Activated T-helper 2 cell treated with anti-CD3 and anti-CD28 coated beads, Interferon-gamma antibody, Interleukin-2, Interleukin-4, amounts not matched to agents 10 μg/mL and 5 μg/mL and 100 μg/mL, durations not matched to agents 14 hours and 24 hours and 36 hours (primary cell): ENCODE results near the gene HPGDS. TPM values are rescaled to one million over a fixed set of nuclear protein-coding genes. Genes with fewer than 3 reads are reported as not detected.
"Not testable (repeated sequence)": the region's sequence is repeated elsewhere in the genome, so short reads cannot be mapped to it uniquely, and the experiment has no call there.

Source experiments
- DNase-seq: peaks from one replicate; pipeline ENCODE4 v3.0.0; 2021; ENCODE audit warnings: low spot score
- H3K27ac Mint-ChIP-seq: one replicate; pipeline ENCODE4 v1.8.0; 2021; ENCODE audit warnings: mixed read lengths
- H3K27me3 Mint-ChIP-seq: one replicate; pipeline ENCODE4 v1.8.0; 2021; ENCODE audit warnings: low read depth, mixed read lengths
- H3K36me3 Mint-ChIP-seq: one replicate; pipeline ENCODE4 v1.8.0; 2021; ENCODE audit warnings: low read depth, mixed read lengths
- H3K4me1 Mint-ChIP-seq: one replicate; pipeline ENCODE4 v1.8.0; 2021; ENCODE audit warnings: low read depth, mixed read lengths
- H3K4me3 Mint-ChIP-seq: one replicate; pipeline ENCODE4 v1.8.0; 2021; ENCODE audit warnings: low read depth, mild to moderate bottlenecking, moderate library complexity, mixed read lengths
- H3K9me3 Mint-ChIP-seq: one replicate; pipeline ENCODE4 v1.8.0; 2021; ENCODE audit warnings: mixed read lengths
- intact Hi-C: fragments of 100-400 bp; cut with micrococcal nuclease; formaldehyde crosslinking; loops from one replicate; pipeline ENCODE4 v1.15.1; 2023
- total RNA-seq: library from RNA; stranded (reverse); gene quantifications from 2 replicates; pipeline ENCODE4 v1.2.3, GENCODE V29; 2022

HPGDS gene
- total RNA-seq, 1 donor from 2014 or later, result 0.37 TPM

GRCh38 chr4:94302191-94302590 lies 40.4 kb downstream of the HPGDS start:
- Mint-ChIP-seq H3K9me3 (no peaks in the 10 kb centered on the region), H3K4me1 (peaks cover 14% of the 10 kb centered on the region)
- intact Hi-C loops, result loop anchor here (5.0 kb wide), 1 partner anchor 35 kb away; no protein-coding TSS in a partner anchor

DNA sequence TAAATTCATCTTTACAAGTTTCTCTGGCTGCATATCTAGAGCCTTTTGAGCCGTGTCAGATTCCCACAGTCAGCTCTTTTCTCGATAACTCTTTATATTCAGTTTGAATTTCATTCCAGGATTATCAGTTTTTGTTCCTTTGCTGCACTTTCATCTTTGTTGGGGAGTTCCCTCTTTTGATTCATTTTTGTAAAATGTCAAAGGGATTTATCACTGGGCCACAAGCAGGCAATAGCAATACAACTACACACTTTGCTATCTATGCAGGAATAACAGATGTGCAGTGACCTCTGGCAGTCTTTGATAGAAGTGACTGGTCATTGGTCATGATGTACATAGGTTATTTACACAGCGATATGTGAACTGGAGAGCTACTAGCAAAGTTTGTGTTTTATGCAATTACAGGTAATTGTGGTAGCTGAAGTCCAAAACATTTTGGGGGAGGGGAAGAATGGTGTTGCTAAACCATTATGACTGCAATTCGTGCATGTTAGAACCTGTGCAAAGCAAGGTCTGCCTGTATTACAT lies 43.8 kb downstream of the HPGDS start:
- no peak for DNase-seq
- Mint-ChIP-seq H3K4me1 (no peaks in the 10 kb centered on the region), H3K4me3 (no peak overlapping the region), H3K36me3 (no peaks in the 10 kb centered on the region), H3K9me3 (no peaks in the 10 kb centered on the region), H3K27me3 (peaks cover 1% of the 10 kb centered on the region), H3K27ac (no peak overlapping the region)
- intact Hi-C loops, result no loop called here

More at GRCh38 chr4:94302191-94302590, 40.4 kb downstream of the HPGDS start:
- no peak overlapping the region for H3K27ac Mint-ChIP-seq
- H3K27me3 Mint-ChIP-seq, result peaks cover 1% of the 10 kb centered on the region
- no peak for DNase-seq
- H3K36me3 Mint-ChIP-seq, result no peaks in the 10 kb centered on the region
- no peak overlapping the region for H3K4me3 Mint-ChIP-seq

- H3K9me3 Mint-ChIP-seq, H3K27ac Mint-ChIP-seq, intact Hi-C loops, H3K4me3 Mint-ChIP-seq, H3K4me1 Mint-ChIP-seq, DNase-seq, H3K27me3 Mint-ChIP-seq: not testable (repeated sequence)
- peaks cover 10% of the 10 kb centered on the region for H3K36me3 Mint-ChIP-seq
Observed at GRCh38 chr4:94295473-94295872, 47.2 kb downstream of the HPGDS start.

DNA sequence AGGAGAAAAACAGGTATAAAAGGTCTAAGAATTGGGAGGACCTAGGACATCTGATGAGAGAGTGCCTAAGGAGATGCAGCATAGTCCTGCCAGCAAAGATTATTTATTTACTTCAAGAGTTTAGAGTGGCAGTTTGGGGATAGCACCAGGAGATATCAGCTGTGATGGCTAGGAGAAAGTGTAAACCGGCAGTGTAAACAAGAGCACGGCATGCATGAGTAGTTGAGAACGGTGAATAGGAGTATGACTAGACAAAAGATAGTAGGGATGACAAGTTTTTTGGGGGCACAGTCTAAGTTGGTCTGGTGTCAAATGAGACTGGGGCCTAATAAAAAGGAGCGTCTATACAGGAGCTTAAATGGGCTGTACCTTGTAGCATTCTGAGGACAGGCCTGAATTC lies 48.7 kb downstream of the HPGDS start:
- DNase-seq, H3K4me3 Mint-ChIP-seq, H3K4me1 Mint-ChIP-seq, H3K27ac Mint-ChIP-seq, H3K27me3 Mint-ChIP-seq, H3K9me3 Mint-ChIP-seq, intact Hi-C loops: not testable (repeated sequence)
- peaks cover 14% of the 10 kb centered on the region for H3K36me3 Mint-ChIP-seq

GRCh38 chr4:94290245-94290644 lies 52.4 kb downstream of the HPGDS start:
- Mint-ChIP-seq H3K27ac (peak overlapping the region; percentile 13), H3K4me1 (peaks cover 3% of the 10 kb centered on the region), H3K9me3 (no peaks in the 10 kb centered on the region), H3K36me3 (peaks cover 36% of the 10 kb centered on the region), H3K4me3 (no peak overlapping the region), H3K27me3 (no peaks in the 10 kb centered on the region)
- intact Hi-C loops, result no loop called here
- no peak for DNase-seq

GRCh38 chr4:94285666-94286065 lies 57.0 kb downstream of the HPGDS start:
- Mint-ChIP-seq H3K27ac (peak overlapping the region; percentile 11), H3K27me3 (no peaks in the 10 kb centered on the region), H3K36me3 (peaks cover 63% of the 10 kb centered on the region), H3K9me3 (no peaks in the 10 kb centered on the region), H3K4me1 (peaks cover 4% of the 10 kb centered on the region), H3K4me3 (no peak overlapping the region)
- intact Hi-C loops, result no loop called here
- no peak for DNase-seq

GRCh38 chr4:94284889-94285288 lies 57.7 kb downstream of the HPGDS start:
- intact Hi-C loops, result no loop called here
- H3K4me1 Mint-ChIP-seq, result peaks cover 4% of the 10 kb centered on the region
- H3K9me3 Mint-ChIP-seq, result no peaks in the 10 kb centered on the region
- DNase-seq, result no peak
- H3K27ac Mint-ChIP-seq, result no peak overlapping the region
- no peak overlapping the region for H3K4me3 Mint-ChIP-seq
- H3K27me3 Mint-ChIP-seq, result no peaks in the 10 kb centered on the region
- H3K36me3 Mint-ChIP-seq, result peaks cover 62% of the 10 kb centered on the region

DNA sequence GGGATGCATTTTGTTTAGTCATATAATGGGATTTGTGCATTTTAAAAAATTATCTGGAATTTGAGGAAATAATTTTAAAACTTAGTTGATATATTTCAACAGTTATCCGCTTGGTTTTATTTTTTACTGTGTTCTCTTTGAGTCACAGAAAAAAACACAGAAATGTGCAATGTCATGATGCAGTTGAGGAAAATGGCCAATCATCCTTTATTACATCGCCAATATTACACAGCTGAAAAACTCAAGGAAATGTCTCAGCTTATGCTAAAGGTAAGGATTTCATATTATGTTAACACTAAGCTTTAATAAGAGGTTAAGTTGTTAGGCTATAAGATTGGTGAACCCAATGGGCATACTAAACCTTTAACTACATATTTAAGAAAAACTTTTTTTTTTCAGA lies 63.9 kb downstream of the HPGDS start:
- no peaks in the 10 kb centered on the region for H3K27me3 Mint-ChIP-seq
- no peak overlapping the region for H3K27ac Mint-ChIP-seq
- H3K4me3 Mint-ChIP-seq, result no peak overlapping the region
- DNase-seq, result no peak
- H3K9me3 Mint-ChIP-seq, result no peaks in the 10 kb centered on the region
- H3K36me3 Mint-ChIP-seq, result peaks cover 57% of the 10 kb centered on the region
- H3K4me1 Mint-ChIP-seq, result no peaks in the 10 kb centered on the region
- intact Hi-C loops, result no loop called here

DNA sequence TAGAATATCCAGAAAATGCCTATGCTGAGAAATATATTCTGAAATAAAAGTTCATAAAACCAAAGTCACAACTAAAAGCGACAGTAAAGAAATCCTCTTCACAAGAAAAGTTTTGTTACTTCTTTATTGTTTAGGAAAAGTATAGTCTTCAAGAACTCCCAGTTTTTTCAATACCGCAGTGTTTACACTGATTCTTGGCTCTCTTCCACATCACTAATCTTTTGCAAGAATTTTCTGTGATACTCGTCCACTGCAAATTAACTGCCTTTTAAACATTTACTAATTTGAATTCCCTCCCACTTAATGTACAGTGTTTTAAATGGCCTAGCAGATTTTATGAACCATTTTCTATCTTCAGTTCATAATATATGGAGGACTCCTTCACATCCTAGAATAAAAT lies 65.1 kb downstream of the HPGDS start:
- DNase-seq, result no peak
- intact Hi-C loops, result no loop called here
- H3K27ac Mint-ChIP-seq, result no peak overlapping the region
- H3K4me3 Mint-ChIP-seq, result no peak overlapping the region
- no peaks in the 10 kb centered on the region for H3K9me3 Mint-ChIP-seq
- no peaks in the 10 kb centered on the region for H3K27me3 Mint-ChIP-seq
- H3K4me1 Mint-ChIP-seq, result no peaks in the 10 kb centered on the region
- H3K36me3 Mint-ChIP-seq, result peaks cover 52% of the 10 kb centered on the region

- Mint-ChIP-seq H3K4me1 (peaks cover 2% of the 10 kb centered on the region), H3K27me3 (no peaks in the 10 kb centered on the region), H3K4me3 (no peak overlapping the region), H3K36me3 (peaks cover 50% of the 10 kb centered on the region), H3K9me3 (no peaks in the 10 kb centered on the region), H3K27ac (no peak overlapping the region)
- intact Hi-C loops, result no loop called here
- DNase-seq, result no peak
Observed at GRCh38 chr4:94276204-94276603, 66.4 kb downstream of the HPGDS start.

- Mint-ChIP-seq H3K27me3 (no peaks in the 10 kb centered on the region), H3K4me3 (no peak overlapping the region), H3K4me1 (peaks cover 9% of the 10 kb centered on the region), H3K9me3 (no peaks in the 10 kb centered on the region), H3K36me3 (peaks cover 51% of the 10 kb centered on the region), H3K27ac (no peak overlapping the region)
- no peak for DNase-seq
- intact Hi-C loops, result no loop called here
Observed at GRCh38 chr4:94274912-94275311, 67.7 kb downstream of the HPGDS start.

GRCh38 chr4:94271248-94271647 lies 71.4 kb downstream of the HPGDS start:
- H3K9me3 Mint-ChIP-seq, result no peaks in the 10 kb centered on the region
- H3K4me3 Mint-ChIP-seq, result no peak overlapping the region
- H3K36me3 Mint-ChIP-seq, result peaks cover 34% of the 10 kb centered on the region
- peak overlapping the region; percentile 2 for H3K27ac Mint-ChIP-seq
- DNase-seq, result no peak
- peaks cover 10% of the 10 kb centered on the region for H3K4me1 Mint-ChIP-seq
- H3K27me3 Mint-ChIP-seq, result no peaks in the 10 kb centered on the region
- intact Hi-C loops, result no loop called here

DNA sequence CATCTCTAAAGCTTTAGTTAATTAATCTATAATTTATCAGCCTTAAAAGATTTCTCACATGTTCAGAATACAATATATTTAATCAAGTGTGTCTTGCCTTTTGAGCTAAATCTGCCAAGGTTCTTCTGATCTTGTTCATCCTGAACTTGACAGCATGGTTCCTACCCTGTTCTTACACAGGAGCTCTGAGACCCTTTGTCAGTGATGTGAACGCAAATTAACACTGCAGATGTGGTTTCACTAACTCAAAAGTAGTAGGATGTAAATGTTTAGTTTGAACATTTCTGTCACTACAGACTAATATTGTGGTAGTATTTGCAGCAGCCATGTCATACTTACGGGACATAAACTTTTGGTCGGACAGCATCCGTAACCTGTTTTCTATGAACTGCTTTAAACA lies 75.6 kb downstream of the HPGDS start:
- peaks cover 14% of the 10 kb centered on the region for H3K4me1 Mint-ChIP-seq
- no peak for DNase-seq
- no peak overlapping the region for H3K27ac Mint-ChIP-seq
- H3K27me3 Mint-ChIP-seq, result no peaks in the 10 kb centered on the region
- H3K9me3 Mint-ChIP-seq, result no peaks in the 10 kb centered on the region
- H3K4me3 Mint-ChIP-seq, result no peak overlapping the region
- intact Hi-C loops, result no loop called here
- H3K36me3 Mint-ChIP-seq, result peaks cover 37% of the 10 kb centered on the region
